Fibroblast of skin of right biceps (primary cell): ENCODE measurements around the gene IL1RAPL2.
A peak's percentile ranks its signal among the peaks of the same experiment; 100 is the strongest.
"Not testable (repeated sequence)": the region's sequence is repeated elsewhere in the genome, so short reads cannot be mapped to it uniquely, and the experiment has no call there.

Source experiments
- DNase-seq: peaks from one replicate; pipeline ENCODE4 v3.0.0-alpha.2; 2013

IL1RAPL2 gene

GRCh38 chrX:104565791-104566680, at the start of gene IL1RAPL2:
IL1RAPL2 (plus strand) TSS chrX:104566199.
- peak; percentile 1 for DNase-seq

- DNase-seq, result no peak
Measured at GRCh38 chrX:104522386-104522785, 43.6 kb upstream of the IL1RAPL2 start.

GRCh38 chrX:104523858-104524257, 42.1 kb upstream of the IL1RAPL2 start:
- DNase-seq, result no peak

- no peak for DNase-seq
Measured at GRCh38 chrX:104539081-104539480, 26.9 kb upstream of the IL1RAPL2 start.

- not testable (repeated sequence) for DNase-seq
Measured at GRCh38 chrX:104542447-104542846, 23.6 kb upstream of the IL1RAPL2 start.

- no peak for DNase-seq
Measured at GRCh38 chrX:104564335-104564734, 1.7 kb upstream of the IL1RAPL2 start.

- DNase-seq, result no peak
Measured at GRCh38 chrX:104564921-104565703, 887 bp upstream of the IL1RAPL2 start.

- DNase-seq, result no peak
Measured at GRCh38 chrX:104566681-104567501, 892 bp downstream of the IL1RAPL2 start.

GRCh38 chrX:104567506-104567905, 1.5 kb downstream of the IL1RAPL2 start:
- no peak for DNase-seq

- DNase-seq, result no peak
Measured at GRCh38 chrX:104568304-104568915, 2.4 kb downstream of the IL1RAPL2 start.

GRCh38 chrX:104618106-104618895, 52.3 kb downstream of the IL1RAPL2 start:
- DNase-seq, result no peak

GRCh38 chrX:104621781-104622180, 55.8 kb downstream of the IL1RAPL2 start:
- DNase-seq, result no peak

GRCh38 chrX:104641176-104641575, 75.2 kb downstream of the IL1RAPL2 start:
- no peak for DNase-seq

GRCh38 chrX:104647084-104647483, 81.1 kb downstream of the IL1RAPL2 start:
- DNase-seq, result no peak

GRCh38 chrX:104659005-104659744, 93.2 kb downstream of the IL1RAPL2 start:
- no peak for DNase-seq

GRCh38 chrX:104660092-104660491, 94.1 kb downstream of the IL1RAPL2 start:
- DNase-seq, result no peak

- DNase-seq, result no peak
Measured at GRCh38 chrX:104662694-104663093, 96.7 kb downstream of the IL1RAPL2 start.

- no peak for DNase-seq
Measured at GRCh38 chrX:104665691-104666090, 99.7 kb downstream of the IL1RAPL2 start.

- peak; percentile 0 for DNase-seq
Measured at GRCh38 chrX:104668550-104668949, 102.6 kb downstream of the IL1RAPL2 start.

GRCh38 chrX:104669063-104669462, 103.1 kb downstream of the IL1RAPL2 start:
- no peak for DNase-seq

GRCh38 chrX:104670051-104670450, 104.1 kb downstream of the IL1RAPL2 start:
- DNase-seq, result no peak
